ENCODE measurements around the gene KCNAB1. TPM values are rescaled to one million over a fixed set of nuclear protein-coding genes. Genes with fewer than 3 reads are reported as not detected.

Gene KCNAB1
- total and polyA plus RNA-seq, 2 experiments from 2014 or later: 0.80 to 1.4 TPM

GRCh38 chr3:156160647-156161046 lies 40.3 kb downstream of the KCNAB1 start:
- Histone ChIP-seq H3K9me3 (ENCODE audit: low read depth) (no peaks in the 10 kb centered on the region), H3K27me3 (no peaks in the 10 kb centered on the region), H2AFZ (no peak overlapping the region), H3K36me3 (replicated peaks; ENCODE audit: insufficient read depth, low read depth) (no peaks in the 10 kb centered on the region), H3K4me2 (peak overlapping the region; percentile 45), H3K4me3 (no peak overlapping the region), H3K79me2 (no peaks in the 10 kb centered on the region), H3K4me1 (ENCODE audit: insufficient read depth) (peaks cover 5% of the 10 kb centered on the region), H3K27ac (peak overlapping the region; percentile 79), H3K9me2 (replicated peaks; ENCODE audit: insufficient read depth) (no peaks in the 10 kb centered on the region), H4K20me1 (ENCODE audit: insufficient read depth, poor library complexity, severe bottlenecking) (no peaks in the 10 kb centered on the region)
- no peak for TF ChIP-seq EZH2phosphoT487 (IDR thresholded peaks at IDR 0.05; ENCODE audit: low read depth, severe bottlenecking, unreplicated experiment)
- no peak for TF ChIP-seq EZH2 (IDR thresholded peaks at IDR 0.05; ENCODE audit: borderline replicate concordance)
- no peak for TF ChIP-seq CTCF (IDR thresholded peaks at IDR 0.05; ENCODE audit: poor library complexity)
- DNase-seq (ENCODE audit: low spot score): no peak
- 57% methylated on average over 3 of the region's 3 CpGs for WGBS (ENCODE audit: low lambda C conversion rate, missing lambda C conversion rate)

- DNase-seq (ENCODE audit: low spot score): peak; percentile 30
- Histone ChIP-seq H3K27ac (peak overlapping the region; percentile 79), H3K4me1 (ENCODE audit: insufficient read depth) (peaks cover 5% of the 10 kb centered on the region), H3K9me3 (ENCODE audit: low read depth) (no peaks in the 10 kb centered on the region), H3K36me3 (replicated peaks; ENCODE audit: insufficient read depth, low read depth) (no peaks in the 10 kb centered on the region), H4K20me1 (ENCODE audit: insufficient read depth, poor library complexity, severe bottlenecking) (no peaks in the 10 kb centered on the region), H3K79me2 (no peaks in the 10 kb centered on the region), H2AFZ (no peak overlapping the region), H3K9me2 (replicated peaks; ENCODE audit: insufficient read depth) (no peaks in the 10 kb centered on the region), H3K4me2 (peak overlapping the region; percentile 45), H3K27me3 (no peaks in the 10 kb centered on the region), H3K4me3 (no peak overlapping the region)
- 19% methylated on average over 1 of the region's 1 CpG for WGBS (ENCODE audit: low lambda C conversion rate, missing lambda C conversion rate)
- TF ChIP-seq EZH2phosphoT487 (IDR thresholded peaks at IDR 0.05; ENCODE audit: low read depth, severe bottlenecking, unreplicated experiment) (no peak), EZH2 (IDR thresholded peaks at IDR 0.05; ENCODE audit: borderline replicate concordance) (no peak), CTCF (IDR thresholded peaks at IDR 0.05; ENCODE audit: poor library complexity) (no peak)
Observed at GRCh38 chr3:156161172-156161571, 40.8 kb downstream of the KCNAB1 start.

- Histone ChIP-seq H2AFZ (no peak overlapping the region), H3K79me2 (no peaks in the 10 kb centered on the region), H3K4me1 (ENCODE audit: insufficient read depth) (peaks cover 5% of the 10 kb centered on the region), H3K4me2 (no peak overlapping the region), H3K27ac (no peak overlapping the region), H3K4me3 (no peak overlapping the region), H3K9me2 (replicated peaks; ENCODE audit: insufficient read depth) (no peaks in the 10 kb centered on the region), H3K27me3 (no peaks in the 10 kb centered on the region), H3K36me3 (replicated peaks; ENCODE audit: insufficient read depth, low read depth) (no peaks in the 10 kb centered on the region), H3K9me3 (ENCODE audit: low read depth) (no peaks in the 10 kb centered on the region), H4K20me1 (ENCODE audit: insufficient read depth, poor library complexity, severe bottlenecking) (no peaks in the 10 kb centered on the region)
- DNase-seq (ENCODE audit: low spot score): no peak
- 75% methylated on average over 2 of the region's 2 CpGs for WGBS (ENCODE audit: low lambda C conversion rate, missing lambda C conversion rate)
- TF ChIP-seq CTCF (IDR thresholded peaks at IDR 0.05; ENCODE audit: poor library complexity) (no peak), EZH2 (IDR thresholded peaks at IDR 0.05; ENCODE audit: borderline replicate concordance) (no peak), EZH2phosphoT487 (IDR thresholded peaks at IDR 0.05; ENCODE audit: low read depth, severe bottlenecking, unreplicated experiment) (no peak)
Observed at GRCh38 chr3:156163848-156164247, 43.5 kb downstream of the KCNAB1 start.

GRCh38 chr3:156166808-156167207 lies 46.4 kb downstream of the KCNAB1 start:
- H3K4me3 ChIP-seq: no peak overlapping the region
- WGBS (ENCODE audit: low lambda C conversion rate, missing lambda C conversion rate): 69% methylated on average over 4 of the region's 4 CpGs
- H4K20me1 ChIP-seq (ENCODE audit: insufficient read depth, poor library complexity, severe bottlenecking): no peaks in the 10 kb centered on the region
- H2AFZ ChIP-seq: no peak overlapping the region
- H3K9me2 ChIP-seq (replicated peaks; ENCODE audit: insufficient read depth): no peaks in the 10 kb centered on the region
- H3K36me3 ChIP-seq (replicated peaks; ENCODE audit: insufficient read depth, low read depth): no peaks in the 10 kb centered on the region
- no peaks in the 10 kb centered on the region for H3K4me1 ChIP-seq (ENCODE audit: insufficient read depth)
- H3K27ac ChIP-seq: no peak overlapping the region
- no peak for DNase-seq (ENCODE audit: low spot score)
- no peaks in the 10 kb centered on the region for H3K79me2 ChIP-seq
- H3K9me3 ChIP-seq (ENCODE audit: low read depth): no peaks in the 10 kb centered on the region
- no peak overlapping the region for H3K4me2 ChIP-seq
- no peaks in the 10 kb centered on the region for H3K27me3 ChIP-seq
- TF ChIP-seq CTCF (IDR thresholded peaks at IDR 0.05; ENCODE audit: poor library complexity) (no peak), EZH2 (IDR thresholded peaks at IDR 0.05; ENCODE audit: borderline replicate concordance) (no peak), EZH2phosphoT487 (IDR thresholded peaks at IDR 0.05; ENCODE audit: low read depth, severe bottlenecking, unreplicated experiment) (no peak)

Measured in hepatocyte (in vitro differentiated cells).